Panc1 (cell line): Measurements from ENCODE around the gene CUX1.

ENCODE experiments used
- TF ChIP-seq, protein P1 (sequence below): fragments of 450-650 bp; IDR thresholded peaks from 2 replicates; pipeline ENCODE4 v1.5.1; 2017; ENCODE audit warnings: mild to moderate bottlenecking
- TF ChIP-seq, protein P2 (sequence below), 2 experiments: IDR thresholded peaks; 2 replicates each; pipeline ENCODE4 v1.6.1; 2011 to 2012; ENCODE audit warnings: low read depth in 2 of 2, control low read depth in 1 of 2, low read length in 1 of 2, mild to moderate bottlenecking in 1 of 2, moderate library complexity in 1 of 2; ENCODE audit not compliant: insufficient read depth in 1 of 2

DNA sequence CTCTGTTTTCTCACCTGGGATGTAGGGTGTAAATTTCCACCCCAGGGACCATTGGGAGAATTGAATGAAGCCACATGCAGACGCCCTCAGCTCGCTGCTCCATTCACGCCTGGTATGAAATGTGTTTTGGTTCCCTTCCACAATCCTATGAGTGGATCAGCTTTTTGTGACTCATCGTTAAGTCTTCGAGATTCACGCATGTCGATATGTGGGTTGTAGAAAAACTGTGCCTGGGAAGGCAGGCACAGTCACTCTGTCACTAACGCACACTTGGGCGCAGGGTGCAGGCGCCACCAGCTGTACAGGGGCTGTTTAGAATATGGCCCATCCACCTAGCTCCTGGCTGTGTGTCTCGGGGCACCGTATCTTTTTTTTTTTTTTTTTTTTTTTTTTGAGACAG is 405.0 kb downstream of the CUX1 start:
- TF ChIP-seq, protein P1, sequence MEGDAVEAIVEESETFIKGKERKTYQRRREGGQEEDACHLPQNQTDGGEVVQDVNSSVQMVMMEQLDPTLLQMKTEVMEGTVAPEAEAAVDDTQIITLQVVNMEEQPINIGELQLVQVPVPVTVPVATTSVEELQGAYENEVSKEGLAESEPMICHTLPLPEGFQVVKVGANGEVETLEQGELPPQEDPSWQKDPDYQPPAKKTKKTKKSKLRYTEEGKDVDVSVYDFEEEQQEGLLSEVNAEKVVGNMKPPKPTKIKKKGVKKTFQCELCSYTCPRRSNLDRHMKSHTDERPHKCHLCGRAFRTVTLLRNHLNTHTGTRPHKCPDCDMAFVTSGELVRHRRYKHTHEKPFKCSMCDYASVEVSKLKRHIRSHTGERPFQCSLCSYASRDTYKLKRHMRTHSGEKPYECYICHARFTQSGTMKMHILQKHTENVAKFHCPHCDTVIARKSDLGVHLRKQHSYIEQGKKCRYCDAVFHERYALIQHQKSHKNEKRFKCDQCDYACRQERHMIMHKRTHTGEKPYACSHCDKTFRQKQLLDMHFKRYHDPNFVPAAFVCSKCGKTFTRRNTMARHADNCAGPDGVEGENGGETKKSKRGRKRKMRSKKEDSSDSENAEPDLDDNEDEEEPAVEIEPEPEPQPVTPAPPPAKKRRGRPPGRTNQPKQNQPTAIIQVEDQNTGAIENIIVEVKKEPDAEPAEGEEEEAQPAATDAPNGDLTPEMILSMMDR = no peak
- TF ChIP-seq, protein P2, sequence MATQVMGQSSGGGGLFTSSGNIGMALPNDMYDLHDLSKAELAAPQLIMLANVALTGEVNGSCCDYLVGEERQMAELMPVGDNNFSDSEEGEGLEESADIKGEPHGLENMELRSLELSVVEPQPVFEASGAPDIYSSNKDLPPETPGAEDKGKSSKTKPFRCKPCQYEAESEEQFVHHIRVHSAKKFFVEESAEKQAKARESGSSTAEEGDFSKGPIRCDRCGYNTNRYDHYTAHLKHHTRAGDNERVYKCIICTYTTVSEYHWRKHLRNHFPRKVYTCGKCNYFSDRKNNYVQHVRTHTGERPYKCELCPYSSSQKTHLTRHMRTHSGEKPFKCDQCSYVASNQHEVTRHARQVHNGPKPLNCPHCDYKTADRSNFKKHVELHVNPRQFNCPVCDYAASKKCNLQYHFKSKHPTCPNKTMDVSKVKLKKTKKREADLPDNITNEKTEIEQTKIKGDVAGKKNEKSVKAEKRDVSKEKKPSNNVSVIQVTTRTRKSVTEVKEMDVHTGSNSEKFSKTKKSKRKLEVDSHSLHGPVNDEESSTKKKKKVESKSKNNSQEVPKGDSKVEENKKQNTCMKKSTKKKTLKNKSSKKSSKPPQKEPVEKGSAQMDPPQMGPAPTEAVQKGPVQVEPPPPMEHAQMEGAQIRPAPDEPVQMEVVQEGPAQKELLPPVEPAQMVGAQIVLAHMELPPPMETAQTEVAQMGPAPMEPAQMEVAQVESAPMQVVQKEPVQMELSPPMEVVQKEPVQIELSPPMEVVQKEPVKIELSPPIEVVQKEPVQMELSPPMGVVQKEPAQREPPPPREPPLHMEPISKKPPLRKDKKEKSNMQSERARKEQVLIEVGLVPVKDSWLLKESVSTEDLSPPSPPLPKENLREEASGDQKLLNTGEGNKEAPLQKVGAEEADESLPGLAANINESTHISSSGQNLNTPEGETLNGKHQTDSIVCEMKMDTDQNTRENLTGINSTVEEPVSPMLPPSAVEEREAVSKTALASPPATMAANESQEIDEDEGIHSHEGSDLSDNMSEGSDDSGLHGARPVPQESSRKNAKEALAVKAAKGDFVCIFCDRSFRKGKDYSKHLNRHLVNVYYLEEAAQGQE (IDR thresholded peaks at IDR 0.05; ENCODE audit: insufficient read depth in 1 of 2, low read depth in 2 of 2, low read length in 1 of 2) = no peak
